C4-2B (cell line): ENCODE data around the gene PAOX.

Source experiments
- ZFX ChIP-seq: fragments of 450-650 bp; IDR thresholded peaks from 2 replicates; pipeline ENCODE4 v1.6.1; 2017
- TF ChIP-seq, protein P1 (sequence below): fragments of 450-650 bp; conservative IDR thresholded peaks from 2 replicates; pipeline ENCODE4 v1.5.1; 2017; ENCODE audit warnings: mild to moderate bottlenecking

GRCh38 chr10:133419211-133419950 lies 40.3 kb downstream of the PAOX start:
- TF ChIP-seq, protein P1, sequence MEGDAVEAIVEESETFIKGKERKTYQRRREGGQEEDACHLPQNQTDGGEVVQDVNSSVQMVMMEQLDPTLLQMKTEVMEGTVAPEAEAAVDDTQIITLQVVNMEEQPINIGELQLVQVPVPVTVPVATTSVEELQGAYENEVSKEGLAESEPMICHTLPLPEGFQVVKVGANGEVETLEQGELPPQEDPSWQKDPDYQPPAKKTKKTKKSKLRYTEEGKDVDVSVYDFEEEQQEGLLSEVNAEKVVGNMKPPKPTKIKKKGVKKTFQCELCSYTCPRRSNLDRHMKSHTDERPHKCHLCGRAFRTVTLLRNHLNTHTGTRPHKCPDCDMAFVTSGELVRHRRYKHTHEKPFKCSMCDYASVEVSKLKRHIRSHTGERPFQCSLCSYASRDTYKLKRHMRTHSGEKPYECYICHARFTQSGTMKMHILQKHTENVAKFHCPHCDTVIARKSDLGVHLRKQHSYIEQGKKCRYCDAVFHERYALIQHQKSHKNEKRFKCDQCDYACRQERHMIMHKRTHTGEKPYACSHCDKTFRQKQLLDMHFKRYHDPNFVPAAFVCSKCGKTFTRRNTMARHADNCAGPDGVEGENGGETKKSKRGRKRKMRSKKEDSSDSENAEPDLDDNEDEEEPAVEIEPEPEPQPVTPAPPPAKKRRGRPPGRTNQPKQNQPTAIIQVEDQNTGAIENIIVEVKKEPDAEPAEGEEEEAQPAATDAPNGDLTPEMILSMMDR = no peak
- no peak for TF ChIP-seq ZFX
